Epithelial cell of proximal tubule (primary cell): Measurements from ENCODE around the gene RFC4. TPM values are rescaled to one million over a fixed set of nuclear protein-coding genes. Genes with fewer than 3 reads are reported as not detected.
"Not testable (repeated sequence)": the region's sequence is repeated elsewhere in the genome, so short reads cannot be mapped to it uniquely, and the experiment has no call there.

Experiments
- DNase-seq: peaks from one replicate; pipeline ENCODE4 v3.0.0-alpha.2; 2011; ENCODE audit warnings: low read depth
- H3K4me3 ChIP-seq: 2 replicates; pipeline ENCODE4 v1.5.1; 2011; ENCODE audit warnings: low read depth, mild to moderate bottlenecking, low read length
- CTCF ChIP-seq: conservative IDR thresholded peaks from 2 replicates; pipeline ENCODE4 v1.5.1; 2012; ENCODE audit warnings: low read depth, mild to moderate bottlenecking, low read length
- total RNA-seq: library from RNA; depleted of rRNA; stranded (reverse); fragments of >200 nt; gene quantifications from 2 replicates; pipeline ENCODE4 v1.2.3, GENCODE V29; 2015

RFC4 gene
- total RNA-seq, 1 donor from 2014 or later, result 76.1 TPM

- no peak for DNase-seq
- no peak for TF ChIP-seq CTCF
- no peak overlapping the region for H3K4me3 ChIP-seq
Measured at GRCh38 chr3:186815435-186815834, 9.2 kb upstream of the RFC4 start.

- TF ChIP-seq CTCF, result no peak
- DNase-seq, result no peak
- no peak overlapping the region for H3K4me3 ChIP-seq
Measured at GRCh38 chr3:186814100-186814499, 7.8 kb upstream of the RFC4 start.

DNA sequence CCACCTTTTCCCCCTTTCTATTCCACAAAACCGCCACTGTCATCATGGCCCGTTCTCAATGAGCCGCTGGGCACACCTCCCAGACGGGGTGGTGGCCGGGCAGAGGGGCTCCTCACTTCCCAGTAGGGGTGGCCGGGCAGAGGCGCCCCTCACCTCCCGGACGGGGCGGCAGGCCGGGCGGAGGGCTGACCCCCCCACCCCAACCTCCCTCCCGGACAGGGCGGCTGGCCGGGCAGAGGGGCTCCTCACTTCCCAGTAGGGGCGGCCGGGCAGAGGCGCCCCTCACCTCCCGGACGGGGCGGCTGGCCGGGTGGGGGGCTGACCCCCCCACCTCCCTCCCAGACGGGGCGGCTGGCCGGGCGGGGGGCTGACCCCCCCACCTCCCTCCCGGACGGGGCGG lies 5.0 kb upstream of the RFC4 start:
- not testable (repeated sequence) for DNase-seq, H3K4me3 ChIP-seq

GRCh38 chr3:186810336-186810996 lies 4.2 kb upstream of the RFC4 start:
- H3K4me3 ChIP-seq, result no peak overlapping the region
- TF ChIP-seq CTCF, result no peak
- DNase-seq, result no peak

DNA sequence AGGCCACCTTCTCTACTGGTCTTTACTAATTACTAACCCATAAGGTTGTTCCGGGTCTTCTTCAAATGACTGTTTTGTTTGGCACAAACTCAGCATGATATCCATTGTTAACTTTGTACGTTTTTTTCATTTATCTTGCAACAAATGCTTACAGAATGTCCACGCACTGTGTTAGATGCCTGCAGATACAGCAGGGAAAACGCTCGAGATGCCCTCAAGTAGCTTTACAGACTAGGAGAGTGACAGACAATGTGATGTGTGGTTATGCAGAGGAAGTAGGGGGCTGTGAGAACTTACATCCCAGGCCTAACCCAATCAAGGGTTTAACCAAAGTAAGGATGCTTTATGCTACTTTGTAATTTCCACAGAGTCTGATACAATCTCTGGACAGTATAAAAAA lies 949 bp upstream of the RFC4 start:
- peak overlapping the region; percentile 96 for H3K4me3 ChIP-seq
- DNase-seq, result no peak
- no peak for TF ChIP-seq CTCF

- not testable (repeated sequence) for DNase-seq, H3K4me3 ChIP-seq
Measured at GRCh38 chr3:186803447-186803846, 2.8 kb downstream of the RFC4 start.

DNA sequence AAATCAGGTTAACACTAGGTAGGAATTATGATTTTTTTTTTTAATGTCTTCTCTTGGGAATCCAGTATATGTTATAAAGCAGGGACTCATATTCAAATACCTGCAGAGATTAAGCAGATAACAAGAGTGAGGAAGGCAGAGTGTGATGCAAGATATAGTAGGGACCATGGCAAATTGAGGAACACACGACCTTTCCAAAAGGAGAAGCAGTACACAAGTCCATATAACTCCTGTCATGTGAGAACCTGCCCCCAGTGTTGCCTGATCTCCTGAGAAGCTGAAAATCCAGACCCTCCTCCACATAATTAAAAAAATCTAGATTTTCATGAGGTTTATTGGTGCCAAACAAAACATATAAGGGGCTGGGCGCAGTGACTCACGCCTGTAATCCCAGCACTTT lies 3.6 kb downstream of the RFC4 start:
- H3K4me3 ChIP-seq, result no peak overlapping the region
- DNase-seq, result no peak
- no peak for TF ChIP-seq CTCF

DNA sequence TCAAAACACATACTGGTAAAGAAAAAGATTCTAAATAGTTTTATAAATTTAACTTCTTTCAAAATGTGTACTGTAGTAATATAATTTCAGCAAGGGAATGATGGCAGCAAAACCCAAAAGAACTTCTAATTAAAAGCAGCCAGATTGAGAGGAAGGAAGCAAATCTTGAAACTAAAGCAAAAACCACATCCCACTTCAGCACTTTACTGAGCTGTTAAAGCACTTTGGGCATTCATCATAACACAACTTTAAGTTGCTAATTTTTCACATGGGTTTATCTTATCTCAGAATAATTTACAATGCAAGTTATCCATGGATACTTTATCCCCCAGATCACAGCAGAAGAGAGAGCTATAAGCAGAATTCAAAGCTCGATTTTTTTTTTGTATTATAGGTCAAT lies 6.0 kb downstream of the RFC4 start:
- no peak overlapping the region for H3K4me3 ChIP-seq
- no peak for DNase-seq
- TF ChIP-seq CTCF, result no peak
